Panc1 (cell line): ENCODE measurements around the gene IGF1R. TPM values are rescaled to one million over a fixed set of nuclear protein-coding genes. Genes with fewer than 3 reads are reported as not detected.

Source experiments
- ATAC-seq: fragments of 200-7000 bp; cut with Tn5 transposase; 2 replicates; pipeline ENCODE4 v1.9.1; 2020; ENCODE audit warnings: mild to moderate bottlenecking, moderate library complexity
- BruUV-seq: library from RNA; stranded (reverse); fragments of 400-500 nt; replicated peaks from 2 replicates; lab custom pipeline; 2021; lab: Mats Ljungman, UMichigan
- CTCF ChIA-PET: fragments of 300-600 bp; sonication (Branson Sonifier 250); formaldehyde crosslinking; loops from one replicate; lab custom pipeline; 2022; ENCODE audit warnings: antibody characterized with exemption; lab: Charles Lee
- POLR2A ChIA-PET: fragments of 300-600 bp; sonication (Branson Sonifier 250); formaldehyde crosslinking; loops from one replicate; lab custom pipeline; 2022; ENCODE audit warnings: antibody characterized with exemption; lab: Charles Lee
- DNase-seq: peaks from one replicate; pipeline ENCODE4 v3.0.0-alpha.2; 2010; ENCODE audit warnings: low read depth, low spot score
- H3K27ac ChIP-seq: 2 replicates; pipeline ENCODE4 v1.5.1; 2011; ENCODE audit warnings: mild to moderate bottlenecking, low read length, inconsistent platforms
- H3K27me3 ChIP-seq: fragments of 200-500 bp; sonication (Bioruptor generic); 2 replicates; pipeline ENCODE4 v1.6.0; 2014; ENCODE audit warnings: low read length, inconsistent platforms; ENCODE audit not compliant: control insufficient read depth, insufficient read depth
- H3K36me3 ChIP-seq: fragments of 200-500 bp; sonication (Bioruptor generic); 2 replicates; pipeline ENCODE4 v1.5.1; 2014; ENCODE audit warnings: inconsistent platforms, mild to moderate bottlenecking, low read length, moderate library complexity; ENCODE audit not compliant: control insufficient read depth, insufficient read depth
- H3K4me1 ChIP-seq: 2 replicates; pipeline ENCODE4 v1.5.1; 2011; ENCODE audit warnings: inconsistent platforms, mild to moderate bottlenecking, low read length, moderate library complexity; ENCODE audit not compliant: control insufficient read depth, insufficient read depth
- H3K4me3 ChIP-seq, 2 experiments: 2 replicates each; pipeline ENCODE4 v1.5.1; 2011 to 2012; ENCODE audit warnings: low read depth in 2 of 2, low read length in 2 of 2, mild to moderate bottlenecking in 2 of 2, inconsistent platforms in 1 of 2, moderate library complexity in 1 of 2
- H3K9me3 ChIP-seq: fragments of 200-500 bp; sonication (Bioruptor generic); 2 replicates; pipeline ENCODE4 v1.5.1; 2014; ENCODE audit warnings: low read depth, mild to moderate bottlenecking, inconsistent platforms, low read length, moderate library complexity; ENCODE audit not compliant: control insufficient read depth, insufficient read depth
- POLR2AphosphoS5 ChIP-seq: IDR thresholded peaks from 2 replicates; pipeline ENCODE4 v1.6.1; 2012; ENCODE audit warnings: mild to moderate bottlenecking, low read depth, low read length, moderate library complexity
- REST ChIP-seq, 2 experiments: IDR thresholded peaks; 2 replicates each; pipeline ENCODE4 v1.6.1; 2011 to 2012; ENCODE audit warnings: low read depth in 2 of 2, control low read depth in 1 of 2, low read length in 1 of 2, mild to moderate bottlenecking in 1 of 2, moderate library complexity in 1 of 2; ENCODE audit not compliant: insufficient read depth in 1 of 2
- SIN3A ChIP-seq: IDR thresholded peaks from 2 replicates; pipeline ENCODE4 v1.6.1; 2012; ENCODE audit warnings: low read depth, mild to moderate bottlenecking, low read length, moderate library complexity, borderline replicate concordance; ENCODE audit not compliant: insufficient read depth
- TCF7L2 ChIP-seq: IDR thresholded peaks from 2 replicates; pipeline ENCODE4 v1.6.1; 2011; ENCODE audit warnings: mild to moderate bottlenecking, low read depth, low read length, inconsistent platforms
- in situ Hi-C: cut with HindIII; loops from 2 replicates; pipeline ENCODE4 v1.10.0; 2016; ENCODE audit warnings: low sequenced_read_pairs, low pct_unique_long_range_greater_than_20kb
- intact Hi-C: fragments of 100-400 bp; cut with micrococcal nuclease; formaldehyde crosslinking; loops from one replicate; pipeline ENCODE4 v1.10.0; 2022; ENCODE audit not compliant: unreplicated experiment
- total RNA-seq: library from RNA; stranded (reverse); gene quantifications from one replicate; pipeline ENCODE4 v1.2.1, GENCODE V29; 2021; ENCODE audit not compliant: unreplicated experiment
- TF ChIP-seq, protein P1 (sequence below): fragments of 450-650 bp; IDR thresholded peaks from 2 replicates; pipeline ENCODE4 v1.5.1; 2017; ENCODE audit warnings: mild to moderate bottlenecking

IGF1R gene
- total RNA-seq, 1 experiment from 2014 or later = 77.1 TPM

- in situ Hi-C loops = no loop called here
- H3K4me3 ChIP-seq = no peak overlapping the region
- peaks cover 26% of the 10 kb centered on the region for H3K4me1 ChIP-seq
- DNase-seq (no peak), ATAC-seq (no peak)
- ChIA-PET CTCF (no interaction called here), POLR2A (no interaction called here)
- BruUV-seq = no TSS peak
- no peaks in the 10 kb centered on the region for H3K9me3 ChIP-seq
- intact Hi-C loops = no loop called here
- H3K27me3 ChIP-seq = no peaks in the 10 kb centered on the region
- no peak for TF ChIP-seq SIN3A
- no peak for TF ChIP-seq POLR2AphosphoS5
- TF ChIP-seq, protein P1, sequence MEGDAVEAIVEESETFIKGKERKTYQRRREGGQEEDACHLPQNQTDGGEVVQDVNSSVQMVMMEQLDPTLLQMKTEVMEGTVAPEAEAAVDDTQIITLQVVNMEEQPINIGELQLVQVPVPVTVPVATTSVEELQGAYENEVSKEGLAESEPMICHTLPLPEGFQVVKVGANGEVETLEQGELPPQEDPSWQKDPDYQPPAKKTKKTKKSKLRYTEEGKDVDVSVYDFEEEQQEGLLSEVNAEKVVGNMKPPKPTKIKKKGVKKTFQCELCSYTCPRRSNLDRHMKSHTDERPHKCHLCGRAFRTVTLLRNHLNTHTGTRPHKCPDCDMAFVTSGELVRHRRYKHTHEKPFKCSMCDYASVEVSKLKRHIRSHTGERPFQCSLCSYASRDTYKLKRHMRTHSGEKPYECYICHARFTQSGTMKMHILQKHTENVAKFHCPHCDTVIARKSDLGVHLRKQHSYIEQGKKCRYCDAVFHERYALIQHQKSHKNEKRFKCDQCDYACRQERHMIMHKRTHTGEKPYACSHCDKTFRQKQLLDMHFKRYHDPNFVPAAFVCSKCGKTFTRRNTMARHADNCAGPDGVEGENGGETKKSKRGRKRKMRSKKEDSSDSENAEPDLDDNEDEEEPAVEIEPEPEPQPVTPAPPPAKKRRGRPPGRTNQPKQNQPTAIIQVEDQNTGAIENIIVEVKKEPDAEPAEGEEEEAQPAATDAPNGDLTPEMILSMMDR = no peak
- no peak for TF ChIP-seq TCF7L2
- no peak for TF ChIP-seq REST (IDR thresholded peaks at IDR 0.05; ENCODE audit: insufficient read depth in 1 of 2, low read depth in 2 of 2, low read length in 1 of 2)
- no peaks in the 10 kb centered on the region for H3K36me3 ChIP-seq
- no peak overlapping the region for H3K27ac ChIP-seq
Observed at GRCh38 chr15:98711810-98712209, 63.5 kb downstream of the IGF1R start.

DNA sequence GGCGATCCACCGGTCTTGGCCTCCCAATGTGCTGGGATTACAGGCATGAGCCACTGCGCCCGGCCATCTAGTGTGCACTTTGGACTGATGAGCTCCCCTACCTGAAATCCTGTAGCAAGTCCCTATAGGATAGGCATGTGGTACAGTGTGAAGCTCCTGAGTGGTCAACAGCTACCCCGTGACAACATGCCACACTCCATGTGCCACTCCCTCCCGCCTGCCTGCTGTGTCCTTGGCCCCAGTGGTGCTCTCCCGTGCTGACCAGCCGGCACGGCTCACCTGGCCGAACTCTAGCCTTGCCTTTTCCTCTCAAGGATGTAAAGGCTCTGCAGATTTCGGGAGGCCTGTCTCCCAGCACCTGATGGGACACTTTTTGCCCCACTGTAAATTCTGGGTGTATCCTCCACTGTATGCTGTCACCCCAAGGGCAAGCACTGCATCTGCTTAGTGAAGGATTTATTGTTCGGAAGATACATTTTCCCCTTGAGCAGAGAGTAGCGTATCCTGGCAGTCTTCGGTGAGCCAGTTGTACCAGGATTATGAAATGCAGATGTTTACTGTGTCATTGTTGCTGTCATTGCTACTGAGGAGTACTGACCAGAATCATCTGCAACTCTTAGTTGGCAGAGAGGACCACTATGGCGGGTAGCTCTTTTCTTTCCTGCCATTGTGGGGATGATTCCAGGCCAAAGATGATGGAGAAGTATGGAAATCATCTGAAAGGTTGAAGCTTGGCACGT is 64.7 kb downstream of the IGF1R start:
- Histone ChIP-seq H3K4me1 (peaks cover 34% of the 10 kb centered on the region), H3K36me3 (no peaks in the 10 kb centered on the region), H3K9me3 (no peaks in the 10 kb centered on the region), H3K27ac (no peak overlapping the region), H3K4me3 (no peak overlapping the region), H3K27me3 (no peaks in the 10 kb centered on the region)
- no peak for ATAC-seq
- intact Hi-C loops = no loop called here
- TF ChIP-seq, protein P1 = no peak
- DNase-seq = no peak
- in situ Hi-C loops = no loop called here
- BruUV-seq = no TSS peak
- CTCF ChIA-PET = no interaction called here
- POLR2A ChIA-PET = no interaction called here
